Measurements from ENCODE around the gene ZNF630. TPM values are rescaled to one million over a fixed set of nuclear protein-coding genes. Genes with fewer than 3 reads are reported as not detected.

Gene ZNF630
- total RNA-seq, 1 experiment from 2014 or later: 1.5 TPM

GRCh38 chrX:48059296-48059639 lies 12.2 kb downstream of the ZNF630 start:
- Histone ChIP-seq H3K27me3 (ENCODE audit: insufficient read depth, low read length) (no peaks in the 10 kb centered on the region), H3K9ac (ENCODE audit: extremely low read depth, insufficient read length, low read length) (no peak overlapping the region), H3T11ph (ENCODE audit: low read length) (no peak overlapping the region), H4K20me1 (ENCODE audit: control insufficient read depth, insufficient read depth, insufficient read length) (no peaks in the 10 kb centered on the region), H2AK5ac (ENCODE audit: insufficient read length, low read length) (no peak overlapping the region), H3K9me3 (ENCODE audit: control insufficient read depth, low read depth, low read length) (peaks cover 42% of the 10 kb centered on the region), H4K5ac (ENCODE audit: insufficient read length, low read depth, low read length) (no peak overlapping the region), H2BK12ac (ENCODE audit: insufficient read length, low read depth, low read length) (no peak overlapping the region), H4K91ac (ENCODE audit: insufficient read length, low read depth, low read length) (no peak overlapping the region), H2BK5ac (ENCODE audit: insufficient read length, low read length) (no peak overlapping the region), H2BK120ac (ENCODE audit: low read depth, low read length, poor library complexity, severe bottlenecking) (no peak overlapping the region), H3K14ac (ENCODE audit: insufficient read depth, low read length) (no peak overlapping the region), H3K79me2 (ENCODE audit: insufficient read depth, low read length) (no peaks in the 10 kb centered on the region), H3K18ac (ENCODE audit: insufficient read length, low read depth, low read length) (no peak overlapping the region), H3K23ac (ENCODE audit: insufficient read length, low read depth, low read length) (no peak overlapping the region), H3K27ac (ENCODE audit: insufficient read length, low read depth, low read length) (no peak overlapping the region), H2AFZ (ENCODE audit: low read length) (no peak overlapping the region), H3K23me2 (ENCODE audit: insufficient read length, low read depth, low read length, poor library complexity, severe bottlenecking) (no peaks in the 10 kb centered on the region), H2BK15ac (ENCODE audit: low read depth, low read length) (no peak overlapping the region), H3K56ac (ENCODE audit: insufficient read length, low read depth, low read length) (no peak overlapping the region), H4K8ac (replicated peaks; ENCODE audit: insufficient read length, low read depth, low read length) (no peak overlapping the region), H2BK20ac (ENCODE audit: low read depth, low read length, poor library complexity, severe bottlenecking) (no peak overlapping the region), H3K4ac (ENCODE audit: low read depth, low read length) (no peak overlapping the region), H3K79me1 (ENCODE audit: insufficient read depth, low read depth, low read length, poor library complexity, severe bottlenecking) (no peaks in the 10 kb centered on the region), H3K4me1 (ENCODE audit: insufficient read depth, low read length) (no peaks in the 10 kb centered on the region), H3K4me2 (ENCODE audit: insufficient read depth, insufficient read length, low read length) (no peak overlapping the region)
- H3K9me3 Mint-ChIP-seq: peaks cover 75 to 84% of the 10 kb centered on the region in 2 experiments
- H3K27me3 Mint-ChIP-seq (ENCODE audit: low read depth): no peaks in the 10 kb centered on the region
- H3K4me1 Mint-ChIP-seq: no peaks in the 10 kb centered on the region
- H3K4me3 Mint-ChIP-seq: no peak overlapping the region
- WGBS (ENCODE audit: extremely low coverage, insufficient read length, low lambda C conversion rate): no CpG with 5 or more reads among the region's 1 CpG
- no peak for DNase-seq
- H3K27ac Mint-ChIP-seq: no peak overlapping the region
- H3K36me3 Mint-ChIP-seq (ENCODE audit: insufficient read depth in 1 of 3, low read depth in 3 of 3): peaks cover 39 to 46% (median 42%) of the 10 kb centered on the region in 3 experiments
- no peak for TF ChIP-seq CTCF (conservative IDR thresholded peaks at IDR 0.05)
